Fibroblast of villous mesenchyme (primary cell): ENCODE results near the gene THOC1. TPM values are rescaled to one million over a fixed set of nuclear protein-coding genes. Genes with fewer than 3 reads are reported as not detected.

Experiments
- DNase-seq: peaks from one replicate; pipeline ENCODE4 v3.0.0-alpha.2; 2010; ENCODE audit warnings: low read depth
- H3K4me3 ChIP-seq: 2 replicates; pipeline ENCODE4 v1.5.1; 2011; ENCODE audit warnings: low read depth, mild to moderate bottlenecking, low read length
- total RNA-seq: library from RNA; depleted of rRNA; stranded (reverse); fragments of >200 nt; gene quantifications from 2 replicates; pipeline ENCODE4 v1.2.3, GENCODE V29; 2012
- TF ChIP-seq, protein P1 (sequence below): IDR thresholded peaks from 2 replicates; pipeline ENCODE4 v1.5.1; 2012; ENCODE audit warnings: low read depth, mild to moderate bottlenecking, low read length; ENCODE audit not compliant: insufficient read depth

Gene THOC1
- total RNA-seq, 1 donor: 42.7 TPM

DNA sequence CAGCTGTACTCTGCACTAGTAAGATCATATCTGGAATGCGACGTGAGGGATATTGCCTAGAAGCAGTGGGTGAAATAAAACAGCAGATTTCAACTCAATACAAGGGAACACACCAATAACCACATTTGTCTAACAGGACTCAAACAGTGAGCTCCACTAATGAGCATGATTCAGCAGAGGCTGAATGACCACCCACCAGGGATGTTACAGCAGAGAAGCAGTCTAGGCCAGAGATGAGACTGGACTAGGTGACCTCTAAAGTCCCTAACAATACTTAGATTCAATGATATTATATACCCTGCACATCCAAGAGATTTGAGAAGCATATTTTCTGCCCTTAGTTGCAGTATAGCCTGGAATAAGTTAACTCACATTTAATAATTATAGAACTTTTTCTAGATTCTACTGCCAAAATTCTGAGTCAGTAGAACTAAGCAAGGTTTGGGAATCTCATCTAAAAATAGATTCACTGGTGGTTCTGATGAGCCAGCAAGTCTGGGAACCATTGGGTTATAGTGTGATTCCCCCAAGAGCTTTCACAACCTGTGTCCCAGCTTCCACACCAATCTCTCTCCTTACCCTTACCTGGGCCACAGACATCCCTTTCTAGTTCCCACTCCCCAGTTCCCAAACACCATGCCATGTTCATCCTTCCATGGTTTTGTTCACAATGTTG is 6.3 kb downstream of the THOC1 start:
- TF ChIP-seq, protein P1, sequence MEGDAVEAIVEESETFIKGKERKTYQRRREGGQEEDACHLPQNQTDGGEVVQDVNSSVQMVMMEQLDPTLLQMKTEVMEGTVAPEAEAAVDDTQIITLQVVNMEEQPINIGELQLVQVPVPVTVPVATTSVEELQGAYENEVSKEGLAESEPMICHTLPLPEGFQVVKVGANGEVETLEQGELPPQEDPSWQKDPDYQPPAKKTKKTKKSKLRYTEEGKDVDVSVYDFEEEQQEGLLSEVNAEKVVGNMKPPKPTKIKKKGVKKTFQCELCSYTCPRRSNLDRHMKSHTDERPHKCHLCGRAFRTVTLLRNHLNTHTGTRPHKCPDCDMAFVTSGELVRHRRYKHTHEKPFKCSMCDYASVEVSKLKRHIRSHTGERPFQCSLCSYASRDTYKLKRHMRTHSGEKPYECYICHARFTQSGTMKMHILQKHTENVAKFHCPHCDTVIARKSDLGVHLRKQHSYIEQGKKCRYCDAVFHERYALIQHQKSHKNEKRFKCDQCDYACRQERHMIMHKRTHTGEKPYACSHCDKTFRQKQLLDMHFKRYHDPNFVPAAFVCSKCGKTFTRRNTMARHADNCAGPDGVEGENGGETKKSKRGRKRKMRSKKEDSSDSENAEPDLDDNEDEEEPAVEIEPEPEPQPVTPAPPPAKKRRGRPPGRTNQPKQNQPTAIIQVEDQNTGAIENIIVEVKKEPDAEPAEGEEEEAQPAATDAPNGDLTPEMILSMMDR: no peak
- DNase-seq: no peak
- H3K4me3 ChIP-seq: no peak overlapping the region

DNA sequence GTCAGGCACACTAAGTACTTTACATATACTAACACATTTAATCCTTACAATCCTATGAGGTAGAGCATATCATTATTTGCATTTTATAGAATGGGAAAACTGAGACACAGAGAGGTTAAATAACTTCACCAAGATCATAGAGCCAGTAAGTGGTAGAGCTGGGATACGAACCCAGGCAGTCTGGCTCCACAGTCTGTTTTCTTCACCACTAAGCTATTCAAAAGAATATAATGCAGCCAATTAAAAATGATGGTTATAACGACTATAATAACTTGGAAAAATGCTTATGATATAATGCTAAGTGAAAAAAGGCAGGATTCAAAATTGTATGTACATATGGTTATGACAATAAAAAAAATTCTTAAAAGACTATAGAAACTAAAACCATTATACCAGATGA is 7.3 kb downstream of the THOC1 start:
- DNase-seq: no peak
- TF ChIP-seq, protein P1: no peak
- no peak overlapping the region for H3K4me3 ChIP-seq

DNA sequence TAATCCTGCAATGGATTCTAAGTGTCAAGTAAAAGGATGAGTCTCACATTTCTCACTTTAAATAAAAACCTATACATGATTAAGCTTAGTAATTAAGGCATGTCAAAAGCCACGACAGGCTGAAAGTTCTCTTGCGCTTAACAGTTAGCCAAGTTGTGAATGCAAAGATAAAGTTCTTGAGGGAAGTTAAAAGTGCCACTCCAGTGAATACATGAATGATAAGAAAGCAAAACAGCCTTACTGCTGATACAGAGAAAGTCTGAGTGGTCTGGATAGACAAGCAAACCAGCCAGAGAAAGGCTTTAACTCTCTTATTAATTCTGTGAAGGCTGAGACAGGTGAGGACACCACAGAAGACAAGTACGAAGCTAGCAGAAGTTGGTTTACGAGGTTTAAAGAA is 12.7 kb downstream of the THOC1 start:
- DNase-seq: no peak
- TF ChIP-seq, protein P1: no peak

DNA sequence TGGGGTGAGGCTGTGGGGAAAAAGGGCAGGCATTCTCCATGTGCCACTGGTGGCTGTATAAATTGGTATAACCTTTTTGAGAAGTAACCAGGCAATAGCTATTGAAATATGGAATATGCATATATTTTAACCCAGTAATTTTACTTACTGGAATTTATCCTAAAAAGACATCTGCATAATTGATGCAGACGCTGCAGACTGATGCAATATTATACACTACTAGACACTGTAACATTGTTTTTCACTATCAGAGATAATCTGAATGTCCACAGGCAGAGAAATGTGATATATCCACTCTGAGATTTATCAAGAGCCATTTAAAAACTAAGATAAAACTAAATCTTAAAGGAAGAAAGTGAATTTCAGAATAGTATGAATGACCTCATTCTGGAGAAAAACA is 14.7 kb downstream of the THOC1 start:
- TF ChIP-seq, protein P1: no peak
- no peak for DNase-seq
- no peak overlapping the region for H3K4me3 ChIP-seq

More for the DNA sequence above, 12.7 kb downstream of the THOC1 start:
- no peak overlapping the region for H3K4me3 ChIP-seq

DNA sequence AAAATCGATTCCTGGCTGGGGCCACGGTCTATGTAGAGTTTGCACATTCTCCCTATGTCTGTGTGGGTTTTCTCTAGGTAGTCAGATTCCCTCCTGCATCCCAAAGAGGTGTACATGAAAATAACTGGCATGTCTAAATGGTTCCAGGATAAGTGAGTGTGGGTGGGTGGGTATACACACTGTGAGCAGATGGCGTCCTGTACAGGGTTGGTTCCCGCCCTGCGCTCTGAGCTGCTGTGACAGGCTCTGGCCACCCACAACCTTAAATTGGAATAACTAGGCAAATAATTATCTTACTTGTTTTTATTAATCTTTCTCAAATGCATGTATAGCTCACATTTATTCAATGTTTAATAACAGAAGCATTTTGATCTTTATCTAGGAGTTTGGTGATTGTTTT is 16.3 kb downstream of the THOC1 start:
- TF ChIP-seq, protein P1: no peak
- H3K4me3 ChIP-seq: no peak overlapping the region
- no peak for DNase-seq

DNA sequence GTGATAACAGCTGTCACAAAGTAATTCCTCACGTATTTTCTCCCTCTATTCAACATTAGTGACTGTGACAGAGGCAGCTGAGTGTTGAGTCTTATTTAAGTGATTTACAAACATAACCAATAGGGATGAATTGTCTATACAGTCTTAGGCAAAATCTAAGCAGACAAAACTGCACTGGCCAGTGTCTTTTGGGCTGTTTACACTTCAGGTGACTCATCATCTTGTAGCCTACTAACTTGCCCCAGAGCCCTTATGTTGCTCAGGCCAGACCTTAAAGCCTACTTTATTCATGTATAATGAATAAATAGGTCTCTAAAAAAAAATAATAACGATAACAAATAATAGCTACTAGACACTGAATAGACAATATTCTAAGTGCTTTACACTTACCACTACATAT is 17.2 kb downstream of the THOC1 start:
- no peak overlapping the region for H3K4me3 ChIP-seq
- TF ChIP-seq, protein P1: no peak
- peak; percentile 54 for DNase-seq

DNA sequence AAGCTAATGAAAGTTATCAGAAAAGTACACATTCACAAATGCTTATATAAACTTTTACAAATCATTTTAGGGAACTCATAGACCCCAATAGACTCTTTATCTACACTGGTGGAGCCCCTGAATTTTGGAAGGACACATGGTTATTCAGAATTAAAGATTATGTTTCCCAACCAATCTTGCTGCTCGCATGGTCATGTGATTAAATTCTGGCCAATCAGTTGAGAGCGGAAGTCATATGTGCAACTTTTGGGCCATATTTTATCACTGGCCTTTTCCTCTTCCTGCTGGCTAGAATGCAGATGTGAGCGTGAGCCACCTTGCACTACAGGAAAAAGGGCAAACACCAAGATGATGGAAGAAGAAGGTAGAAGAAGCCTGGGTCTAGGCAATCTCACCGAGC is 19.8 kb downstream of the THOC1 start:
- DNase-seq: no peak
- no peak overlapping the region for H3K4me3 ChIP-seq
- TF ChIP-seq, protein P1: no peak
